GM20431 (cell line): ENCODE measurements around the gene OPN1SW.

Source experiments
- in situ Hi-C: fragments of 300-500 bp; cut with MseI, MboI; formaldehyde crosslinking; loops from one replicate; pipeline ENCODE4 v1.15.0; 2020; ENCODE audit warnings: low sequenced_read_pairs; ENCODE audit not compliant: unreplicated experiment

The OPN1SW gene

DNA sequence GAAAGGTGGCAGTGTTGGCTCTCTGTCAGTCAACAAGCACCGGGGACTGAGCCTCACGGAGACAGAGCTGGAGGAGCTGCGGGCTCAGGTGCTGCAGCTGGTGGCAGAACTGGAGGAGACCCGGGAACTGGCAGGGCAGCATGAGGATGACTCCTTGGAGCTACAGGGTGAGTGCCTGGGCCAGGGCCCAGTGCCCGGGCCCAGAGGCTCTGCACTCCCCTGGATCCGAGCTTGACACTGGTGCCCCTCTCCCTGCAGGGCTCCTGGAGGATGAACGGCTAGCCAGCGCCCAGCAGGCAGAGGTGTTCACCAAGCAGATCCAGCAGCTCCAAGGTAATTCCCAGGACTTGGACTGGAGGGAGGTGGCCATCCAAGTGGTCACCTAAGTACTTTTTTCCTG, 18.8 kb upstream of the OPN1SW start:
- in situ Hi-C loops = no loop called here

DNA sequence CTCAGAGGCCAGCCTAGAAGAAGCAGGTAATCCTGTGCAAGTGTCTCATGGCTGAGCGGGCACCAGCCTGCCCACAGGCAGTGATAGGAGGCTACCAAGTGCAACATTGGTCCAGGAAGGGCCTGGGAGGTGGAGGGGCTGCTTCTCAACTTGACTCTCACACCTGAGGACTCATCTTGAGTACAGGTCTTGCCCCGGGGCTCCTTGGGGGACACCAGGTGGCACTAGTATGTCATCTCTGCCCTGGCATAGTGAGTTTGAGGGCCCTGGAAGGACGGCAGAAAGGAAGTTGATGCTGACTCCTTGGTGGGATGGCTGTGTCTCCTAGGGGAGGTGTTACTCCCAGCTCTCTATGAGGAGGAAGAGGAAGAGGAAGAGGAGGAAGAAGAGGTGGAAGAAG, 18.4 kb upstream of the OPN1SW start:
- in situ Hi-C loops = no loop called here

DNA sequence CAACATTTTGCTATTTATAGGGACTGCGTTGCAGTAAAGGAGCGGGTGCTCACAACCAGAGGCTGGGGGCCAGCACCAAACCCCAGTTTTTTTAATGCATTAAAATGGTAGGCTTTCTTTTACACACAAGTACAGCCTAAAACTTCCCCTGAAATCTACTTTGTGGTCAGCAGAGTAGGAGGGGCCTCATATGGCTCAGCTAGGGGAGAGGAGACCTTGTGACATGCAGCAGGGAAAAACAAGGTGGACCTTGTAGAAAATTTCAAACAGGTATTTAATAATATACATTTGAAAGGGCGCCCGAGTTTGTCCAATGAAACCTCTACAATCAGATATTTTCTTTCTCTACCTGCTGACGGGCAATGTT, 17.6 kb upstream of the OPN1SW start:
- in situ Hi-C loops = no loop called here

DNA sequence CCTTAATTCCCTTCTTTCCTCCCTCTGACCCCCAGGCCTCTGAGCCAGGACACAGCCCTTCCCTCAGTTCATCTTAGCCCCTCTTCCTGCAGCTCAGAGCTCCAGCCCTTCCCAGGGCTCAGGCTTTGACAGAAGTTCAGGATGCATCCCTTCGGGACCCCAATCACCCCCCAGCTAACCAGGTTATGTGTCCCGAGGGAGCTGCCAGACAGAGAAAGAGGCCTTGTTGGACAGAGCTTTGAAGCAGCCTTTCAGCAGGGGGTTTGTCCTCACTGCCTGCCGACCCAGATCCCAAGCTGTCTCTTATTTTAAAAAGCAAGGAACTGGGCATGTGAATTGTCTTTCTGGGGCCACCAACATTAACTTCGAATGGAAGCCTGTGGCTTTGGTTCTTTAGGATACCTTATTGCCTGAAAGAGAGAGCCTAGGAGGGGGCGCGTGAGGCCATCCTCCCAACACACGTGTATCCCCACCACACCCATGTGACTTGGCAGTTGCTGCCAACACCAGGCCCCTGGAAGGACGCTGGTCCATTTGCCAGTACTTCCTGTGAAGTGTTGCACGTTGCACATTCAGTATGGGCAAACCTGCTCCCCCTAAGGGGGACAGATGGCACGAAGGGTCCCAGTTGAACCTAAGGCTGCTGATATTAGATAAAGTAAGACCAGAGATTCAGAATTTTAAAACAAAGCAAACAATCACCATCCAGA, 17.0 kb upstream of the OPN1SW start:
- in situ Hi-C loops = no loop called here

DNA sequence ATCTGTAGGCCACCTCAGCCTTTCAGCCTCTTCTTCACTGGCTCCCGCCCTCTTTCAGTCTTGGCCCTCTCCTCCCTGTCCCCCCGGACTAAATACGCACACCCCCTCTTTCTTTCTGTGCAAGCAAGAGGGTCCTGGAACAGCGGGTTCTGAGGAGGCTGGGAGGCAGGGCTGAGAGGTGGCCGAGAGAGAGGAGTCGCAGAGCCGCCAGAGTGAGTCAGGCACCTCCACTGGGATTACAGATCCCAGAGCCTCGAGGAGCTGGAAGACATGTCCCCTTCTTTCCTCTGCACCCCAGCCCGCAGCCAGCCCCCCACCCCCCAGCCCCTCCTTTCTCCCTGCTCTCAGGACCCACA, 16.4 kb upstream of the OPN1SW start:
- in situ Hi-C loops = no loop called here

DNA sequence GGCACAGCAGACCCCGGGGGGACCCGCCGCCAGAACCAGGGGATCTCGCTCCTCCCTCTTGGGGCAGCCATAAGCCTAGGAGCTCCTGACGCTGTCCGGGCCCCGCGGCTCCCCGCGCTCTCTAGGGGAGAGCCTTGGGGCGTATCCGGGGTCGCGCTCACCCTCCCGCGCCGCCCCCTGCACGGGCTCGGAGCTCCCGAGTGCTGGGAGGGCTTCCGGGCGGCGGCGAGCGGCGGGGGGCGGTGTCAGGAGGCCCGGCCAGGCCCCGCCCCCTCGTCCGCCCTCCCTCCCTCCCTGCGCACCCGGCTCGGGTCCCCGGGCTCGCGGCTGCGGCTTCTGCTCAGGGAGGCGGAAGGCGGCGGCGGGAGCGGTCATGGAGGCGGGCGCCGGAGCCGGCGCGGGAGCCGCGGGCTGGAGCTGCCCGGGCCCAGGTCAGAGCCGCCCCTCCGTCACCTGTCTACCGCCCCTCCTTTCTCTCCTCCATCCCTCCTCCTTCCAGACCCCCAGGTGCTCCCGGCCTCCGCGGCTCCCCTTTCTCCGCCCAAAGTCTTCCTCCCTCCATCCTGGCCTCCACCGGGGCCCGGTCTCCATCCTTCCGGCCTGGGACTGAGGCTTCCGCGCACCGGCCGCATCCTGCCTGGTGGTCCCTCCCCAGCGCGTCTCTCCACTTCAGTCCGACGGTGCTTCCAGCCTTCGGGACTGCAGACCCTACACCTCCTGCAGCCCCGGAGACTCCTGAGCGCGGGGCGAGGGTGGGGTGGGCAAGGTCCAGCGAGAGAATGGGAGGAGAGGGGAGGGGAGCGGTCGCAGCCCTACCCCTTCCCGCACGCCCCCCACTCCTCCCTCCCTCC, 15.8 kb upstream of the OPN1SW start, which contains the start of gene CCDC136:
Gene CCDC136 (plus strand): TSS at position 848 of the 851 bp plus-strand sequence. CDS start 444 bp downstream, outside the sequence.
- in situ Hi-C loops = no loop called here

DNA sequence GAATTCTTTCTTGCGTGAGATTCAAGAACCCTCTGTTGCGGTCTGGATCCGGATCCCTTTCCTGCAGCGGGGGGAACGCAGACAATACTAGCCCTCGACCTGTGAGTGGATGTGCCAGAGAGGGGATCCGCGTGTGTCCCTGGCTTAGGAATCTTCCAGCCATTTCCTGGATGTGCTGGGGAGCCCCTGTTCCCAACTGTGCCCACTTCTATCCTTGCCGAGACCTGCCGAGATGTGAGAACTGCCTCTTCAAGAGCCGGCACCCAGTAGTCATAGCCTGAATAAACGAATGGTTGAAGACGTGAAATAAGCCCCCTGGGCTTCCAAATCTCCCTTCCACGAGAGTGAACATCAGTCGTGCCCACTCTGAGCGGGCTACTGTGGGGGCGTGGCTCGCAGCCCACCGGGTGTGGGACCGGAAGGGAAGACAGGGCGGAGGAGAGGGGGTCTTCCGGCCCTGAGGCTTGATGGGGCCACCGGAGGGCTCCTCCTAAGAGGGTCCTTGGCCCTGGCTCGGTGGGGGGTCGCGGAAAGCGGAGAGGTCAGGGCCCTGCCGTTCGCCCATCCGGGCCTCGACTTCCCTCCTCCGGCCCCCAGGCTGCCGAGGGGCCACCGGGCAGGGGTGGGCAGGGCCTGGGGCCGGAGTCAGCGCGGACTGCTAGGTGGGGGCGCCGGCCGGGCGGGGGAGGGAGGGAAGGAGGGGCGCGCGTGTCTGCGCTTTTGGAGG, 14.9 kb upstream of the OPN1SW start:
- in situ Hi-C loops = no loop called here

DNA sequence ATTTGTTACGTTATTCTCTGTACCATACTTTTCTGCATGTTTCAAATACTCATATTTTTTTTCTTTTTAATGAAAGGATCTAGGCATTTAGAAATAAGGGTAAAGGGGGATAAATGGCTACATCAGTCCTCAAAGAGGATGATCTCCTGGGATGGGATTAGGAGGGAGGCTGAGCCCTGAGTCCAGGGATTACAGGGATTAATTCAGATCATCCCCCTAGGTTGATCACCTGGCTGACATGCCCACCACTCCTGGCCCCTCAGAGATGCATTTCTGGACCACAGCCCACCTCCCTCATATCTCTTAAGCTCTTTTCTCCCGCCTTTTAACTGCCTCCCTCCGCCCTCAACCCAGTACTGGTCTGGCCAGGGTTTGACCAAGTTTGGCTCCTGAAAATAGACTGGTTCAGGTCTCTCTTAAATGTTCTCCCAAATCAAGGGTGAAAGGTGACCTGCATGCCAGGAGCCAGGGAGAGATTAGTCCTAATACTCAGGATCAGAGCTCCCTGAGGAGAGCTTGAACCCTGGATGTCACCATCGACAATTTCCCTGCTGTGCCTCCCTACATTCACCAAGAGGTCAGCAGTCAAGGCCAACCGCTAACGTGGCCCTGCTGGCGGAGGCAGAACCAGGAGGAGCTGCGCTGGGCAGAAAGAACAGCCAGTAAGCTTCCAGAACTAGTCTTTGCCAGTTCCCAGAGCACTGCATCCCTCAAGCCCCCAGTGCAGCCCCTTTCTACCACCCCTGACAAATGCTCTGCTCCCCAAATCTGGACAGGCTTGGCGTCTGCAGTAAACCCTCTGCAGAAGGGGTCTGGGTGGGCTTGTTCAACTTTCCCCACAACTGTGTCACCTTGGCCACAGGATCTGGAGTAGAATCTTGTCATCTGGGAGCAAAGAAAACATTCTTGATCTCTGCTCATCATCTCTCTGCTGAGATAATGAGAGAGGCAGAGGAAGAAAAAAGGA, 13.1 kb upstream of the OPN1SW start:
- in situ Hi-C loops = no loop called here

DNA sequence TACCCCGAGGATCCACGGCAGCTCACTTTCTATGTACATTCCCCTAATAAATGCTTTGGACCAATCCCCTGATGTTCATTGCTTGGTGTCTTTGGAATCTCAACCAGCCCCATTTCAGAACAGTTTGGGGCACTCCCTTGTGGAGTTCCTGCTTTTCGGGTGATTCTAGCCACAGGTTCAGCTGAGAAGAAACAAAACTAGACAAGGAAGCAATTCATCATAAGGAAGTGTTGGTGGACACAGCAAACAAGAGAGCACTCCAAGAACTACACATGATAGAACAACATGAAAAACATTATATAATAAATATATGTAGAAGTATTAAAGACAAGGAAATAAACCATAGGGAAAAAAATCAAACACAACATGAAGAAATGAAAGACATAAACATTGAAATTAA, 10.1 kb upstream of the OPN1SW start:
- in situ Hi-C loops = no loop called here

DNA sequence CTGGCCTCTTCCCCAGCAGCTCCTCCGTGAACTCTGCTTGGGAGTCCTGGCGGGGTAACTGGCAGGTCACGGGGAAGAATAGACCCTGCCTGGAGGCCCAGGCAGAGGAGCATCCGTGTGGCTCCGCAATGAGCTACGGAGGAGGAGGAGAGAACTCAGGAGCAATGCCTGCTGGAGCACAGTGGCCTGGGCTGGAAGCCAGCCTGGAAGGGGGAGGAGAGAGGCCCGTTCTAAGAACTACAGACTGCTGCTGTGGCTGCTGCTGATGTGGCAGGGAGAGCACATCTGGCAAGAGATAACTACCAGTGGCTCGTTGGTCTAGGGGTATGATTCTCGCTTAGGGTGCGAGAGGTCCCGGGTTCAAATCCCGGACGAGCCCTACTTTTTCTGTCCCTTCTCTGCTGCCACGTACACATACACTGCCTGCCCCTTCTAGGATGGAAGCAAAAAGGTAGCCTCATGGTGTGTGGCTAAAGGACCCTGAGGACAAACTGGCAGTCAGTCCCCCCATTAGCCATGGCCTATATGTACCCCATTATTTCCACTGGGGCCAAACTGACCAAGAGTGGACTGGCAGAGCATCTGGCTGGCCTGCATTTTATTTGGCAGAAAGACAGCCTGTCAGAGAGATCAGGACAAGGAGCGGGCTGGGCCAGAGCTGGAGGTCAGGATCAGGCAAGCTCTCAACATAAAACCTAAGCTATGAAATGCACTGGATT, 7.7 kb upstream of the OPN1SW start:
- in situ Hi-C loops = no loop called here

DNA sequence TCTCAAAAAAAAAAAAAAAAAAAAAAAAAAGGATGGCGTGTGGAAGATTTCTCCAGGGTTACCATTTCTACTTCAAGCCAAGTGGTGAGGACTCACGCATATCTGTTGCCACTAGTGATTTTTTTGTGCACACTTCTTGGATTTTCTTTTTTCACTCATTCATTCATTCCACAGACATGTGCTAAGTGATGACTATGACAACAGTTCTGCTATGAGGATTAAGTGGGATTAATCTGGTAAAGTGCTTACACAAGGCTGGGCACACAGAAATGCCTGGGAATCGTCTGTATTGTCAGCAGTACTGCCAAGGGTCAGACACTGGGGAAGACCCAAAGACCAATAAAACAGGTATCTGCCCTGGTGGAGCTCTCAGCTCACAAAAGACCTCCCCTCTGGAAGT, 6.3 kb upstream of the OPN1SW start:
- in situ Hi-C loops = no loop called here

DNA sequence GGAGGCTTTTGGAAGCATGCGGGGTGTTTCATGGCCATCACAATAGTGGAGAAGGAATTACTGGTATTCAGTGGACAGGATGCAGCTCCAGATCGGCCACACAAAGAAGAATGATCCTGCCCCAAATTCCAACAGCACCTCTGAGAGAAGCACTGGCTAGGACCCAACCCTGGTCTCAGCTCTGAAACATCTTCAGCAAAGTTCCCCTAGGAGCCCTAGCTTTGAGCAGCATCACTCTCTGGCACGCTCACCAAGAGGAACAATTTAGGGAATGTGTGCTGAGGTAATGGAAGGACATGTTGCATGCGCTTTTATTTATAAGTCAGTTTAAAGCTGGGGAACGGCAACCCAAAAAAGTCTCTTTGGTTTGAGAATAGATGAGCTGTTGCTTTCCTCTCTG, 5.5 kb upstream of the OPN1SW start:
- in situ Hi-C loops = no loop called here

DNA sequence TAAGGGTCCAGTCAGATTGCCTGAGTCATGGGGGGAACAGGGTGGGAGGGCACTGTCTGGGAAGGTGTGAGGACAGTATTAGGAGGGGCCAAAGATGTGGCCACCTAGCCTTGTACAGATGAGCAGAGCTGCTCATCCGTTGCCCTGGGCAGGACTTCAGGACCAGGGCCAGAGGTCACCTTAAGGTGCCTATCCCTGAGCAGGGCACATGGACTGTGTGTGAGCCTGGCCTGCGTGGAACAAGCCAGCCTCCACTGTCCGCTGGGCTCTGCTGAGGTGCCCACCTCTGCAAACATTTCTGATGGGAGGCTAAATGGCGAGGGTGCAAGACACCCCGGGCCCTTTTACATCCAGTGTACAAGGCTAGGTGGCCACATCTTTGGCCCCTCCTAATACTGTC, 3.4 kb upstream of the OPN1SW start:
- in situ Hi-C loops = no loop called here

DNA sequence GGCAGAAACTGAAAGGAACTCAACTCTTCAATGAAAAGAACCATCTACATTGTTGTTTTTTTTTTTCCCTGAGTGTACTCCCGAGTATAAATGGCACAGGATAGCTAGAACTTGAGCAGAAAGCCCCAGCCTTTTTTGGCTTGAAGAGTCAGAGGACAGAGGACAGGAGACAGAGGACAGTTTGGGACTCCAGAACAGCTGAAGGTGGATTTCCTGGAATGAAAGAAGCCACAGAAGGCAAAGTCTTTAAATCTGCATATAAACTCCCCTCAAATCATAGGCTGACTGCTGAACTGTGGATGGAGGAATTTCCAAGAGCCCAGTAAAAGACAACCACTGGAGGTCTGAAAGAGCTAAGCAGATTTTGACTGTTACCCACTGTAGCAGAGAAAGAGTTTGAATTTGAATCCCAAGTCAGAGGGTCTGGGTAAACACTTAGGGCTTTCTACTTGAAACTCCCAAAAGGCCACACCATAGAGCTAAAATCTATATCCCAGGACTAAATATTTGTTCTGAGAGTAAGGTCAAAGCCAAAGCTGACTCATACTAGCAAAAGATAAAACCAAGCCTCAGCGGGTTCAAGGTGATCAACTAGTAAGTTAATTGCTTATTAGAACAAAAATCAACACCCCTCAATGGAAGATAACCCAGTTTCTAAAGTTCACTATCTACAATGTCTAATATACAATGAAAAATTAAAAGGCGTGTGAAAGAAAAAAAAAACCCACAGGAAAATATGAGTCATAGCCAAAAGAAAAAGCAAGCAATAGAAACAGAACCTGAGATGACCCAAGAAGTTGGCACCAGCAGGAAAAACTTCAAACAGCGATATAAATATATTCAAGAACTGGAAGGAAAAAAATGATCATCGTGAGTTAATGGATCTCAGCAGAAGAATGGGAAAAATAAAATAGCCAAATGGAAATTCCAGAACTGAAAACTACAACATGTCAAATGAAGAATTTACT, 1.8 kb upstream of the OPN1SW start:
- in situ Hi-C loops = no loop called here

DNA sequence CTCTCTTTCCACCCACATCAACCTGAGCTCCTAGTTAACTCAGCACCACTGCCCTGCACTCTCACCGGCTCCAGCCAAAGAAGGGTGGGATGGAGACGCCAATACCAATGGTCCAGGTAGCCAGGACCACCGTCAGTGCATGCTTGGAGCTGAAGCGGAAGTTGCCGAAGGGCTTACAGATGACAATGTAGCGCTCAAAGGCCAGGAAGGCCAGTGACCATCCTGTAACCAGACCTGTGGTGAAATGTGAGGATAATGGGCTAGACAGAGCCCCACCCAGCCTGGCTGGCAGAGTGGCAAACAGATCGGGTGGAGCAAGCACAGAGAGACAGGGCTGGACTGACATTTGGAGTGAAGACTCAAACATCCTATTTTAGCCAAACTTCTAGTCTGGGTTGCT, 673 bp downstream of the OPN1SW start:
- in situ Hi-C loops = no loop called here

DNA sequence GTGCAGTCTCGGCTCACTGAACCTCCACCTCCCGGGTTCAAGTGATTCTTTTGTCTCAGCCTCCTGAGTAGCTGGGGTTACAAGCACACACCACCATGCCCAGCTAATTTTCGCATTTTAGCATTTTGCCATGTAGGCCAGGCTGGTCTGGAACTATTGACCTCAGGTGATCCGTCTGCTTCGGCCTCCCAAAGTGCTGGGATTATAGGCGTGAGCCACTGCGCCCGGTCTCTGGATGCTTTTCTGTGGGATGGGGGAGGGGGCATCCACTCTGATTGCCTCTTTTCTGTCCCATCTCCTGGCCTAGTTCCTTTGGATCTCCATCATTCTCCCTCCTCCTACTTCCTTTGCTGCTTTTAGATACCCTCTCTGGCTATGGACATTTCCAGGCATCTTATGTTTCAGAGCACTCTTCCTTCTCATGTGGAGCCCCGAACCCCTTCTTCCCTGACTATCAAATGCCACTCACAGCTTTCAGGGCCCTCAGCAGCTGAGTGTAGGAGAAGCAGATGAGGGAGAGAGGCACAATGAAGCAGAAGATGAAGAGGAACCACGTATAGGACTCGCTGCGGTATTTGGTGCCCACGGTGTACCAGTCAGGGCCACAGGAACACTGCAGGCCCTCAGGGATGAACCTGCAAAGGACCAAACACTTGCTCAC, 1.4 kb downstream of the OPN1SW start:
- in situ Hi-C loops = no loop called here

DNA sequence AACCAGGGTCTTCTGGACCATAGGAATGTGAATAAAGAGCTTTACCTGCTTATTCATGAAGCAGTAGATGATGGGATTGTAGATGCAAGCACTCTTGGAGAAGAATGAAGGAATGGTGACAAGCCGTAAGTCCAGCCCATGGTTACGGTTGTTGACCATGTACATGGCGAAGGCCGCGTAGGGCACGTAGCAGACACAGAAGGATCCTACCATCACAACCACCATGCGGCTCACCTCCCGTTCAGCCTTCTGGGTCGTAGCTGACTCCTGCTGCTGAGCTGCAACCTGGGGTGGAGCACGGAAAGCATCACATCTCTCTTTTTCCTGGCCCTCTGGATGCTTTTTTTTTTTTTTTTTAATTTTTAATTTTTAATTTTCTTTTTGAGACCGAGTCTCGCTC, 2.0 kb downstream of the OPN1SW start:
- in situ Hi-C loops = no loop called here

DNA sequence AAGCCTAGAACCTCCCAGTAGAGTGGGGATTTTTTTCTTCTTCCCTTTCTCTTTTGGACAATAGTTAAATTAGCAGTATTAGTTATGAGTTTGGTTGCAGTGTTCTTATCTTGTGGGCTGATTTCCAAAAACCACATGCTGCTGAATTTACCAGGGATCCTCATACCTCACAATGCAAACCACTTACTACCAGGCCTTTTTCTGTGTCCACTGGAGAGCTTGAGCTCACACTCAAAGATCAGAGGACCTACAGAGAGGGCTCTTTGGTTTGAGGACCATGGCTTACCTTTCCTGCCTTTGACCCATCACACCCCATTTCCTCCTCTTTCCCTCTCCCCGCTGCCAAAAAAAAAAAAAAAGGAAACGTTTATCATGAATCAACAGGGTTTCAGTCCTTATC, 5.4 kb downstream of the OPN1SW start:
- in situ Hi-C loops = no loop called here
